H1 (cell line): ENCODE results near the gene GIT1. TPM values are rescaled to one million over a fixed set of nuclear protein-coding genes. Genes with fewer than 3 reads are reported as not detected.

Experiments used
- CTCF ChIA-PET: fragments of 300-600 bp; sonication (Branson Sonifier 250); formaldehyde crosslinking; loops from one replicate; lab custom pipeline; 2021; ENCODE audit not compliant: partially characterized antibody; lab: Charles Lee
- POLR2A ChIA-PET: fragments of 300-600 bp; sonication (Branson Sonifier 250); formaldehyde crosslinking; loops from one replicate; lab custom pipeline; 2021; ENCODE audit warnings: inconsistent platforms; ENCODE audit not compliant: partially characterized antibody; lab: Charles Lee
- DNase-seq, 2 experiments: peaks; one replicate each; pipeline versions ENCODE4 v3.0.0 to v3.0.0-alpha.2; 2010 to 2022; ENCODE audit warnings: low spot score in 2 of 2, low read depth in 1 of 2, mixed read lengths in 1 of 2
- FAIRE-seq: peaks from 2 replicates; lab custom pipeline; 2011; peaks lifted over from hg19 to GRCh38; lab: Jason Lieb, UNC
- H2AFZ ChIP-seq: 2 replicates; pipeline ENCODE4 v1.8.1; 2012; ENCODE audit warnings: low read length, inconsistent platforms
- H2AK5ac ChIP-seq: 2 replicates; pipeline ENCODE4 v1.6.1; 2013; ENCODE audit warnings: low read depth, low read length
- H2BK120ac ChIP-seq: replicated peaks from 2 replicates; pipeline ENCODE3; 2013; ENCODE audit warnings: low read depth, low read length, inconsistent platforms
- H2BK12ac ChIP-seq: 2 replicates; pipeline ENCODE4 v1.6.1; 2013; ENCODE audit warnings: low read depth, low read length
- H2BK15ac ChIP-seq: 2 replicates; pipeline ENCODE4 v1.6.1; 2013; ENCODE audit warnings: low read length
- H2BK20ac ChIP-seq: 2 replicates; pipeline ENCODE4 v1.6.1; 2013; ENCODE audit warnings: low read length
- H2BK5ac ChIP-seq: 2 replicates; pipeline ENCODE4 v1.6.1; 2013; ENCODE audit warnings: low read depth, low read length
- H3K14ac ChIP-seq: 2 replicates; pipeline ENCODE4 v1.6.1; 2013; ENCODE audit warnings: inconsistent platforms; ENCODE audit not compliant: insufficient read length
- H3K18ac ChIP-seq: 2 replicates; pipeline ENCODE4 v1.6.1; 2013; ENCODE audit warnings: low read length; ENCODE audit errors: extremely low read depth
- H3K23ac ChIP-seq: 2 replicates; pipeline ENCODE4 v1.6.1; 2013; ENCODE audit warnings: inconsistent platforms; ENCODE audit not compliant: insufficient read length
- H3K23me2 ChIP-seq: 2 replicates; pipeline ENCODE4 v1.6.1; 2013; ENCODE audit warnings: low read depth, low read length
- H3K27ac ChIP-seq: 2 replicates; pipeline ENCODE4 v1.6.1; 2011; ENCODE audit warnings: low read depth, low read length, inconsistent platforms
- H3K27me3 ChIP-seq, 4 experiments: replicated peaks in 1 of 4; 1 replicate in 1 of 4; 2 replicates in 3 of 4; pipeline versions ENCODE4 v1.6.1 to v1.8.1; 2011 to 2013; ENCODE audit warnings: low read length in 3 of 4, mild to moderate bottlenecking in 3 of 4, inconsistent platforms in 2 of 4, mixed read lengths in 2 of 4, moderate library complexity in 1 of 4; ENCODE audit not compliant: control insufficient read depth in 3 of 4, insufficient read depth in 3 of 4; ENCODE audit errors: extremely low read depth in 1 of 4
- H3K36me3 ChIP-seq, 4 experiments: 2 replicates each; pipeline versions ENCODE4 v1.6.1 to v1.8.1; 2011 to 2013; ENCODE audit warnings: mild to moderate bottlenecking in 4 of 4, low read length in 3 of 4, moderate library complexity in 2 of 4, control low read depth in 1 of 4, inconsistent platforms in 1 of 4; ENCODE audit not compliant: insufficient read depth in 4 of 4, control insufficient read depth in 2 of 4
- H3K4ac ChIP-seq: replicated peaks from 2 replicates; pipeline ENCODE3; 2013; ENCODE audit warnings: low read length, low read depth, mixed read lengths, inconsistent platforms; ENCODE audit not compliant: insufficient read length
- H3K4me1 ChIP-seq, 4 experiments: replicated peaks in 1 of 4; 1 replicate in 1 of 4; 2 replicates in 3 of 4; pipeline versions ENCODE4 v1.6.1 to v1.8.1; 2011 to 2013; ENCODE audit warnings: low read length in 3 of 4, inconsistent platforms in 2 of 4, mixed read lengths in 1 of 4; ENCODE audit not compliant: insufficient read depth in 4 of 4, control insufficient read depth in 3 of 4
- H3K4me2 ChIP-seq, 2 experiments: 2 replicates each; pipeline versions ENCODE4 v1.6.1 to v1.8.1; 2011 to 2013; ENCODE audit warnings: low read depth in 2 of 2, low read length in 2 of 2, control low read depth in 1 of 2, inconsistent platforms in 1 of 2, mild to moderate bottlenecking in 1 of 2; ENCODE audit not compliant: insufficient read depth in 1 of 2
- H3K4me3 ChIP-seq, 4 experiments: fragments of 200-600, 300-600 bp in 1 of 4; sonication (generic), shearing (Covaris generic), sonication (Bioruptor Twin) in 1 of 4; 2 replicates each; pipeline versions ENCODE4 v1.5.1 to v1.8.1; 2011 to 2016; ENCODE audit warnings: low read length in 4 of 4, low read depth in 3 of 4, control low read depth in 2 of 4, inconsistent platforms in 2 of 4, mild to moderate bottlenecking in 2 of 4, mixed read lengths in 1 of 4, moderate library complexity in 1 of 4; ENCODE audit not compliant: insufficient read depth in 2 of 4; ENCODE audit errors: extremely low read depth in 1 of 4
- H3K56ac ChIP-seq: replicated peaks from 2 replicates; pipeline ENCODE3; 2013; ENCODE audit warnings: low read depth, mild to moderate bottlenecking, mixed read lengths, low read length, inconsistent platforms; ENCODE audit not compliant: insufficient read length
- H3K79me1 ChIP-seq: 2 replicates; pipeline ENCODE4 v1.6.1; 2013; ENCODE audit warnings: low read depth, low read length, control low read depth
- H3K79me2 ChIP-seq, 2 experiments: 2 replicates each; pipeline versions ENCODE4 v1.6.1 to v1.8.1; 2012 to 2013; ENCODE audit warnings: low read length in 2 of 2, mild to moderate bottlenecking in 2 of 2, inconsistent platforms in 1 of 2; ENCODE audit not compliant: insufficient read depth in 2 of 2, control insufficient read depth in 1 of 2
- H3K9ac ChIP-seq, 4 experiments: replicated peaks in 1 of 4; 1 replicate in 1 of 4; 2 replicates in 3 of 4; pipeline versions ENCODE4 v1.6.1 to v1.8.1; 2011 to 2013; ENCODE audit warnings: low read depth in 3 of 4, low read length in 3 of 4, control low read depth in 2 of 4, mild to moderate bottlenecking in 2 of 4, moderate library complexity in 2 of 4, inconsistent platforms in 1 of 4; ENCODE audit errors: extremely low read depth in 1 of 4
- H3K9me3 ChIP-seq, 2 experiments: 2 replicates each; pipeline versions ENCODE4 v1.6.1 to v1.8.1; 2012 to 2013; ENCODE audit warnings: mild to moderate bottlenecking in 2 of 2, moderate library complexity in 2 of 2, control low read depth in 1 of 2, inconsistent platforms in 1 of 2, low read depth in 1 of 2, low read length in 1 of 2, mixed read lengths in 1 of 2; ENCODE audit not compliant: insufficient read depth in 2 of 2
- H4K20me1 ChIP-seq, 2 experiments: replicated peaks in 1 of 2; 2 replicates each; pipeline versions ENCODE3 to v1.8.1; 2011 to 2013; ENCODE audit warnings: inconsistent platforms in 2 of 2, low read length in 2 of 2, mild to moderate bottlenecking in 1 of 2; ENCODE audit not compliant: insufficient read depth in 2 of 2, control insufficient read depth in 1 of 2
- H4K5ac ChIP-seq: 2 replicates; pipeline ENCODE4 v1.6.1; 2013; ENCODE audit warnings: low read length, low read depth, mixed read lengths, inconsistent platforms; ENCODE audit not compliant: insufficient read length
- H4K8ac ChIP-seq: 2 replicates; pipeline ENCODE4 v1.8.0; 2013; ENCODE audit warnings: mild to moderate bottlenecking, moderate library complexity, low read length, inconsistent platforms; ENCODE audit not compliant: insufficient read depth; ENCODE audit errors: extremely low read depth
- H4K91ac ChIP-seq: replicated peaks from 2 replicates; pipeline ENCODE3; 2013; ENCODE audit warnings: low read length, mixed read lengths, inconsistent platforms; ENCODE audit not compliant: insufficient read length
- RXRA ChIP-seq: IDR thresholded peaks from 2 replicates; pipeline ENCODE4 v1.6.1; 2011; ENCODE audit warnings: low read depth, mild to moderate bottlenecking, low read length, moderate library complexity; ENCODE audit not compliant: insufficient read depth
- SIN3A ChIP-seq, 2 experiments: IDR thresholded peaks in 1 of 2; conservative IDR thresholded peaks in 1 of 2; 2 replicates each; pipeline ENCODE4 v1.6.1; 2011 to 2012; ENCODE audit warnings: low read length in 2 of 2, improper control_type of control experiment in 1 of 2, low read depth in 1 of 2, mild to moderate bottlenecking in 1 of 2
- SP4 ChIP-seq: IDR thresholded peaks from 2 replicates; pipeline ENCODE4 v1.6.1; 2012; ENCODE audit warnings: low read length, inconsistent platforms
- TAF7 ChIP-seq: optimal IDR thresholded peaks from 2 replicates; pipeline ENCODE3; 2011; ENCODE audit warnings: low read depth, mild to moderate bottlenecking, inconsistent platforms, low read length, moderate library complexity, borderline replicate concordance
- WGBS, 2 experiments: shearing (Covaris generic) in 1 of 2; methylation state at CpG; one replicate each; pipeline versions ENCODE4 v1.1.6 to v1.1.7; 2013 to 2015; ENCODE audit warnings: low lambda C conversion rate in 2 of 2, mixed read lengths in 2 of 2, inconsistent platforms in 1 of 2, low coverage in 1 of 2, missing lambda C conversion rate in 1 of 2; ENCODE audit not compliant: insufficient replicate concordance in 2 of 2, insufficient coverage in 1 of 2, insufficient read length in 1 of 2; ENCODE audit errors: extremely low coverage in 1 of 2, missing lambda C conversion rate in 1 of 2; 5-methylcytosine and 5-hydroxymethylcytosine counted together
- polyA plus RNA-seq, 7 experiments: library from polyadenylated mRNA; depleted of rRNA in 3 of 7; stranded (reverse) in 5 of 7; unstranded in 2 of 7; fragments of >200 nt in 5 of 7; fragments of 200-250 nt in 2 of 7; gene quantifications; 1 replicate in 5 of 7; 2 replicates in 1 of 7; 4 replicates in 1 of 7; pipeline versions ENCODE4 v1.2.1 to v1.2.3, GENCODE V29; 2011 to 2013; ENCODE audit warnings: missing spikeins in 2 of 7, mixed read lengths in 2 of 7
- total RNA-seq: library from RNA; stranded (reverse); fragmentation: NEBNext Ultra II Directional; extraction: Animal tissue kit (Norgen Biotek cat#: 25700); gene quantifications from 2 replicates; pipeline ENCODE4 v1.2.1, GENCODE V29; 2021

GIT1 gene
- total and polyA plus RNA-seq, 2 of the 8 experiments (the other 6 are each of a cell fraction or from before 2014, with no cell fraction given): 62.4 to 63.0 TPM

GRCh38 chr17:29590411-29591145 is 1.1 kb upstream of the GIT1 start:
- H3K23me2 ChIP-seq: peaks cover 36% of the 10 kb centered on the region; the same call in 1 of the 2 replicates
- peak overlapping the region; percentile 46 for H4K5ac ChIP-seq
- no peaks in the 10 kb centered on the region for H3K9me3 ChIP-seq
- POLR2A ChIA-PET: interaction anchor here (0.6 to 3.6 kb wide), 8 partner anchors 9 to 298 kb away, joined by 3 to 30 read pairs (median 8); partner anchors contain the start of genes NUFIP2 and TAOK1
- H2AK5ac ChIP-seq: no peak overlapping the region; the same call in 1 of the 2 replicates
- CTCF ChIA-PET: interaction anchor here (0.6 to 5.0 kb wide), 5 partner anchors 15 to 36 kb away, joined by 3 to 167 read pairs (median 4); partner anchors contain the start of gene TP53I13
- no peak overlapping the region for H3K27ac ChIP-seq
- H3K27me3 ChIP-seq: peaks cover 0 to 6% (median 5%) of the 10 kb centered on the region in 4 experiments; a peak in 2 of 7 replicates
- no peak overlapping the region for H3K56ac ChIP-seq
- H3K23ac ChIP-seq: no peak overlapping the region
- no peak for TF ChIP-seq TAF7
- 0 out of 4 replicates have a peak, but pooled peaks of 1 of the 2 experiments have one; percentile 6 for TF ChIP-seq SIN3A (conservative IDR thresholded peaks at IDR 0.05 in 1 of 2, IDR thresholded peaks at IDR 0.05 in 1 of 2; ENCODE audit: low read depth in 1 of 2, low read length in 2 of 2)
- TF ChIP-seq SP4: no peak
- TF ChIP-seq RXRA: no peak
- H3K18ac ChIP-seq: peak overlapping the region; percentile 78
- peak overlapping the region; percentile 73 for H4K8ac ChIP-seq
- H3K79me2 ChIP-seq: peaks cover 0 to 40% of the 10 kb centered on the region in 2 experiments; a peak in 2 of 4 replicates
- H3K14ac ChIP-seq: no peak overlapping the region
- 18% methylated on average over 30 of the region's 30 CpGs; no CpG with 5 or more reads in 1 of the 2 experiments for WGBS, 2 experiments
- peak overlapping the region; percentile 75 for H4K91ac ChIP-seq
- H2BK12ac ChIP-seq: peak overlapping the region; percentile 68; the same call in 1 of the 2 replicates
- peak overlapping the region; percentile 1 for H2BK120ac ChIP-seq
- H3K4ac ChIP-seq: peak overlapping the region; percentile 97
- peaks cover 15% of the 10 kb centered on the region for H3K79me1 ChIP-seq
- peak in 1 of 2 experiments; percentile 55 for DNase-seq
- H3K4me2 ChIP-seq: peak overlapping the region; percentile 80 to 93
- peaks cover 0 to 43% (median 35%) of the 10 kb centered on the region in 4 experiments; a peak in 6 of 7 replicates for H3K4me1 ChIP-seq
- no peak for FAIRE-seq
- no peak overlapping the region for H2AFZ ChIP-seq
- no peaks in the 10 kb centered on the region for H3K36me3 ChIP-seq
- H2BK15ac ChIP-seq: peak overlapping the region; percentile 97
- no peak overlapping the region for H2BK20ac ChIP-seq
- peak overlapping the region; percentile 75; the same call in 1 of the 2 replicates for H2BK5ac ChIP-seq
- peak overlapping the region in 2 of 4 experiments; percentile 28 to 31; a peak in 2 of 7 replicates for H3K9ac ChIP-seq
- H3K4me3 ChIP-seq: peak overlapping the region; percentile 56 to 76 (median 64)
- H4K20me1 ChIP-seq: peaks cover 14 to 28% of the 10 kb centered on the region in 2 experiments
